Anterior cingulate cortex (tissue), 58 donors: Measurements from ENCODE around the gene DTL.
"Not testable (repeated sequence)": the region's sequence is repeated elsewhere in the genome, so short reads cannot be mapped to it uniquely, and the experiment has no call there.

Source experiments
- DNase-seq, 58 donors: peaks; one replicate each; lab custom pipeline; 2025; lab: John Stamatoyannopoulos, UW

DTL gene

DNA sequence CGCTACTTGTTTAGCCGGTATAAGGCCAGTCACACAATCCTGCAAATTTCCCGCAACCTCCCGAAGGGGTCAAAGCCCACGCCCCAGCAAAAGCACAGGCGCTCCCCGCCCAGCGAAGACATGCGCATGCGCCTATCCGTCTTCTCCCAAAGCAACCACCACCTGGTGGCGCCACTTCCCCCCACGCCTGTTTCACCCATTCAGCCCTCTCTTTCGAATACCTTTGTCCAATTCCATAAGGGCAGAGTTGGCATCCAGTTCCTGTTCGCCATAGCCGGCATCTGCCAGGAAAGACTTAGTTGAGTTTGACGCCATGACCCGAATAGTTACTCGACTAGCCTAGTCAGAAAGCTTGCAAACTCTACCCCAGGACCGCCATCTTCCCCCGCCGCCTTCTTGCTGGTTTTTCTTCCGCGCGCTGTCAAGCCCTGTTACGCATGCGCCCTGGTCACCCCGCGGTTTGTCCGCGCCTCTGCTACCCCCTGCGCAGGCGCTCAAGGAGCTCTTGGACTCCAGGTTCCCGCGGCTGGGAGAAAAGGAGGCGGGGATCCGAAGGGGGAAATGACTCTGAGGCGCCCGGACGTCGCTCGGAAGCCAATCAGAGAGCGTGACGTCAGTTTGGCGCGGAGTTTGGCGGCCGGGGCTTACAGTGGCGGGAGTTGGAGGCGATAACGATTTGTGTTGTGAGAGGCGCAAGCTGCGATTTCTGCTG, at the start of gene DTL, which contains the start of gene INTS7:
Gene DTL (plus strand): TSS at position 626 of the 712 bp plus-strand sequence. CDS start 143 bp downstream, outside the sequence.
Gene INTS7 (minus strand): TSS at position 435 of the 712 bp plus-strand sequence. CDS start 120 bp downstream, at position 315.
- peak; percentile 86 to 100 (median 97) for DNase-seq

- DNase-seq = no peak
Observed at GRCh38 chr1:211986628-211987254, 48.8 kb upstream of the DTL start.

DNA sequence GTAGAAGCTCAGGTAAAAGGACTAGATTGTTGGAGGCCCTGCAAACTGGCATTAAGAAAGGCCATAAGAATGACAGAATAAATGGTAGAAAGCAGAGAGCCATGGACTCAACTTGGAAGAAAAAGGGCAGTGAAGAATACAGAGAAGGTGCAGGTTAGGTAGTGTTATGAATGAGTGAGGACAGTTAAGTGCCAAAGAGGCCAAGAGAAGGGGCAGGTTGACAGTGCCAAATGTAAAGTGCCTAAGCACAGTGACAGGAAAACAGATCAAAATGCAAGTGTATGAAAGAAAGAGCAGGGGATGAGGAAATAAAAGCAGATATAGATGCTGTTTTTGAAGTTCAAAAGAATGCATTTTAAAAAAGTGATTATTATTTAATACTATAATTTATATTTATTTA, 43.9 kb upstream of the DTL start:
- DNase-seq = no peak

GRCh38 chr1:211997426-211997825, 38.1 kb upstream of the DTL start:
- DNase-seq = not testable (repeated sequence)

DNA sequence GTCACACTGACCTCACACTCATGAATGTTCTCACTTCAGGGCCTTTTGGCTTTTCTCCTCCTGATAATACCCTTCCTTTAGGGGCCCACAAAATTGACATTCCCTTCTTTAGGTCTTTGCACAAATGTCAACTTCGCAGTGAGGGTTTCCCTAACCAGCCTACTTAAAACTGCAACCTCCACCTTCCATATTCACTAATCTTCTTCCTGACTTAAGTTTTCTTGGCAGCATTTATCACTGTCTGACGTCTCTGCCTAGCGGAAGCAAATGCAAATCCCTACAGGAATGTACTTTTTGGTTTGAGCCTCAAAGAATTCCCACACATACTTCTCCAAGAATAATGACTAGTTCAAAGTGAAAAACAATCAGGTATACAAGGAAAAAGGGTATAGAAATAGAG, 33.0 kb upstream of the DTL start:
- DNase-seq = no peak

DNA sequence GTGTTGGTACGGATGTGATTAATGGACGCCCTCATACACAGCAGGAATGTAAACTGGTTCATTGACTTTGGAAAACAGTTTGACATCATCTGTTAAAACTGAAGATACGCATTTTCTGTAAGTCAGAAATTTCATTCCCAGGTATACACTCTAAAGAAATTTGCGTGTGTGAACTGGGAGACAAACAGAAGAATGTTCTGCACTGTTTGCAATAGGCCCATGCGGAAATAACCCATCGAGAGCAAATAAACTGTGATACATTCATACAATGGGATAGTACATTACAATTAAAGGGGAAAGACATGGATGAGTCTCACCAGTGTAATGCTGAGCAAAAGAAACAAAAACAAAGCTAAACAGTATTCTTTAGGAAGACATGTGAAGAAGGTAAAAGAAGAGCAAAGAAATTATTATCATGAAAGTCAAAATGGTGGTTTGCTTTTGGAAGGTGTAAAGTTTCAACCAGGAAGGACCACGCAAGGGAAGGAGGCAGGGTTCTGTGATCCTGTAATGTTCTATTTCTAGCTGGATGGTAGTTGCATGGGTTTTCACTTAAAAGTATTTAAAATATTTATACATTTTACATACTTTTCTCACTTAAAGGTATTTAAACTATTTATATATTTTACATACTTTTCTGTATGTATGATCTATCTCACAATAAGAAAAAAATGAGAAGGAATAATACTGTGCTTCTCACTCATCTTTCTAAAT, 30.5 kb upstream of the DTL start:
- DNase-seq = no peak

GRCh38 chr1:212007178-212007577, 28.4 kb upstream of the DTL start:
- DNase-seq = no peak

DNA sequence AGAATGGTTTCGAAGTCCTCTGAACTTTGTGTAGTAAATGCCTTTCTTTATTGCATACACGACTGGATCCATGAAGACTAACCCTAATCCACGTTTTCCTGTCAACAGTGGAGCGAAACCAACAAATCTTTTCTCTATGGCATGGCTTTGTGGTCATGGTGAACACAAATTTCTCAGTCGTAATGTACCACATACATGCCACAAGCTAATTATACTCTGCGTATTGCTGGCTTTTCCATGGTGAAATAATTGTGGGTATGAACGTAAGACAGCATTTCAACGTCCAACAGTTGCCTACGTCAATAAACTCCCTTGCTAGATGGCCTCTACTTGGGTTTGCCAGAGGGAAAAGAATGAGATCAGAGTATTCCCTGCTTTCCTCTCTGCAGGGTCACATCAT, 27.7 kb upstream of the DTL start:
- DNase-seq = no peak

DNA sequence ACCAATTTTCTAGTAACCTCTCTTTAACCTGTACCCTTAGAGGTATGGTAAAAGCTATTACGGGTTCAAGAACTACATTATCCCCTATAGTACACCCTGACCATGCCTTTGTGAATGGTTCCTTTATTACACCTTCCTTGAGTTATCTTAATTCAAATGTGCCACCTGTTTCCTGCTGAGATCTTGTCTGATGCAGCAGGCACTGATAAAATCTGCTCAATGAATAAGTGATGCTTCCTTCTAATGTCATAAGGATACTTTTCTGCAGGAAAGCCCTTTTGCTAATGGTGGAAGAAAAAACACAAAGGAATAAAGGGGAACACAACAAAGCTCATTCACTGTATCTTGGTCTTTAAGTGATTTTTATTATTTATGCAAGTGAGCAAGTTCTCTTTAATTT, 26.0 kb upstream of the DTL start:
- no peak for DNase-seq

DNA sequence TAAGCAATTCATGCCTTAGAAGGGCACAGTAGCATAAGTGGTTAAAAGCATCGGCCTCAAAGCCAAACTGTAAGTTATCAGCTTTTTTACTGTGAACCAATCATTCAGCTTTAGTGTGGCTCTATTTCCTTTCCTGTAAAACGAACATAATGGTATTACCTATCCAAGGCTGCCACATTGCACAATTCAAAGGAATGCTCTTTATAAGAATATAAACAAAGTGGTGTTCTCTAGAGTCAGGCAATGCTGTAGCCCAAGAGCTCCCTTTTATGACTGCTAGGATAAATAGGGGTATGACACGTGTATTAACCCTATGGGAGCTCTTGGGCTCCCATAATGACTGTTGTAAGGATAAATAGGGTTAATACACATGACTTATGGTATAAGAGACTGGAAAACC, 25.5 kb upstream of the DTL start:
- DNase-seq = no peak

- DNase-seq = peak in 41 of 58 donors; percentile 0 to 50 (median 10)
Observed at GRCh38 chr1:212012034-212012740, 23.4 kb upstream of the DTL start.

- no peak for DNase-seq
Observed at GRCh38 chr1:212013672-212014071, 21.9 kb upstream of the DTL start.

GRCh38 chr1:212020975-212021374, 14.6 kb upstream of the DTL start:
- no peak for DNase-seq

- no peak for DNase-seq
Observed at GRCh38 chr1:212021563-212021962, 14.0 kb upstream of the DTL start.

DNA sequence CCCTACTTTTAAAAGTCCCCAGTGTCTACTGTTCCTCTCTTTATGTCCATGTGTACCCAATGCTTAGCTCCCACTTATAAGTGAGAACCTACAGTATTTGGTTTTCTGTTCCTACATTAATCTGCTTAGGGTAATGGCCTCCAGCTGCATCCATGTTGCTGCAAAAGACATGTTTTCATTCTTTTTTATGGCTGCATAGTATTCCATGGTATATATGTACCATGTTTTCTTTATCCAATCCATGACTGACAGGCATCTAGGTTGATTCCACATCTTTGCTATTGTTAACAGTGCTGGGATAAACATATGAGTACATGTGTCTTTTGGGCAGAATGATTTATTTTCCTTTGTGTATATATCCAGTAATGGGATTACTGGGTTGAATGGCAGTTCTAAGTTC, 12.6 kb upstream of the DTL start:
- not testable (repeated sequence) for DNase-seq

DNA sequence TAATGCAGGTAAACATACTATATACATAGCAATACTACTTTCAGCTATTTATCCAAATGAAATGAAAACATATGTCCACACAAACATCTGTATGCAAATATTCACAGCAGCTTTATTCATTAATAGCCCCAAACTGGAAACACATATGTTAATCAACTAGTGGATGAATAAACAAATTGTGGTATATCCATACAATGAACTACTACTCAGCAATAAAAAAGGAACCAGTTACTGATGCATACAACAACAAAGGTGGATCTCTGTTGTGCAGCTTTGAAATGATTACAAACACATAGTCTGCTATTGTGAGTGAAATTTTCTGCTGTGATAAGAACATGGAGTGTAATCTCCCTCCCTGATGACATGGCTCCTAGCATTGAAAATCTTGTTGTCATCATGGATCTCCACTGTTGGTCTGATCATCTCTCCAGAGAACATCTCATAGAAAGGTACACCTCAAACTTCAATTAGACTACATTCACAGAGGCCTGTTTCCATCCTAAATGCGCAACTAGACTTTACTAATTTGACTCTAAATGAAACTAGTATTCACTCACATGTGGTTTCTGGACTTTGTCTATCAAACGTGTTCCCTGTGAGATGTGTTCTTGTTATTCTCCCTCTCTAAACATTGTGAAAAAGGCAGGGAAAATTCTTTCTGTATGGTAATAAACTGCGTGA, 10.9 kb upstream of the DTL start:
- no peak for DNase-seq

DNA sequence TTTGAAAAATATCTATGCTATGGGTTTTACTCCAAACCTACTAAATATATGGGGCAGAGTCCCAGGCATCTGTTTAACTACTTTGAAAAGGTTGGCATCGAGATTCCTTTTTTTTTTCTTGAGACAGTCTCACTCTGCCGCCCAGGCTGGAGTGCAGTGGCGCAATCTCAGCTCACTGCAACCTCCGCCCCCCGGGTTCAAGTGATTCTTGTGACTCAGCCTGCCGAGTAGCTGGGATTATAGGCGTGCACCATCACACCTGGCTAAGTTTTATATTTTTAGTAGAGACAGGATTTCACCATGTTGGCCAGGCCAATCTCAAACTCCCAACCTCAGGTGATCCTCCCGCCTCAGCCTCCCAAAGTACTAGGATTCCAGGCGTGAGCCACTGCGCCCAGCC, 7.8 kb upstream of the DTL start:
- DNase-seq = not testable (repeated sequence)

DNA sequence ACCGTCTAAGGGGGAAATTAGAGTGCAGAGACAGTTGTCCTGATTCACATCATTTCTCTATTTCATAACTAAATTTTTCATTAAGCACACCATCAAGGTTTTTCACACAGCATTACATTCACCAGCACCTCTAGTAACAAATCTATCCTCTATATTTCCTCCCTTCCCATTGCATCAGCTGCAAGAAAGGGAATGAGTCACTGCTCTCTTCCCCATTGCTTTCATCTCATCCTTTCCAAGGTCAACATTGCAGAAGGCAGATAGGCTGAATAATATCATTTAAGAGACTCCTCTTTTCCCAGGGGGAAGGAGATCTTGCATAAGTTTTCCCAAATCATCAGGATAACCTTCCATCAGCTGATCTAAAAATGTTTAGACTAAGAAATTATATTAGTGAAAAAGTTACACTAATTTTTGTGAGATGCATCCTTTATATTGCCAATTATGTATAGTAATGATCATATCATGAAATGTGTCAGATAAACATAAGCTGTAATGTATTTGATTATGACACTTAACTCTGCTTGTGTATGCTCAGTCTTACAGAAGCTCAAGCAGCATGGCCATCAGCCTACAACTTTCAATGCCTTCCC, 4.5 kb upstream of the DTL start:
- DNase-seq = no peak

GRCh38 chr1:212034516-212035122, 929 bp upstream of the DTL start:
- DNase-seq = peak in 5 of 58 donors; percentile 15 to 70 (median 44)
